ENCODE measurements around the gene CENPP.

The CENPP gene

GRCh38 chr9:92637886-92638620 lies 312.3 kb downstream of the CENPP start:
- no peak overlapping the region for H3K27ac ChIP-seq
- no peak for TF ChIP-seq CTCF (conservative IDR thresholded peaks at IDR 0.05)

DNA sequence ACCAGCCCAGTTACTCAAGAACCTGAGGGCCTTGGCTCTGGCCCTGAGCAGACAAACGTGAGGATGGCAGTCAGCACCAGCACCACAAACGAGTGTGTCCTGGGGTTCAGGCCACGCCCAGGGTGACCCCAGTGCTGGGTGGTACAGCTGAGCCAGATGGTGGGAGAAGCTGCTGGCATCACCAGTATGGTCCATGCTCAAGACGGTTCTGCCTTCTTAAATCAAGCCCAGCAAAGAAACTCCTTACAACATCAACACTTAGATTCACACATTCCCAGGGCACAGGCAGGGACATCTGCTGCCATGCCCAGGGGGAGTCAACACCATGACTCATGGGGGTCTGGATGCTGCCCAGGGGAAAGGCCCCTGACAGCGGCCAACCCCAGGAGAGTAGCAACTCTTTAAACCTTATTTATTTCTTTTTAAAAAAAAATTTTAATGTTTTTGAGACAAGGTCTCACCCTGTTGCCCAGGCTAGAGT lies 312.9 kb downstream of the CENPP start:
- no peak overlapping the region for H3K27ac ChIP-seq
- TF ChIP-seq CTCF (conservative IDR thresholded peaks at IDR 0.05), result no peak

DNA sequence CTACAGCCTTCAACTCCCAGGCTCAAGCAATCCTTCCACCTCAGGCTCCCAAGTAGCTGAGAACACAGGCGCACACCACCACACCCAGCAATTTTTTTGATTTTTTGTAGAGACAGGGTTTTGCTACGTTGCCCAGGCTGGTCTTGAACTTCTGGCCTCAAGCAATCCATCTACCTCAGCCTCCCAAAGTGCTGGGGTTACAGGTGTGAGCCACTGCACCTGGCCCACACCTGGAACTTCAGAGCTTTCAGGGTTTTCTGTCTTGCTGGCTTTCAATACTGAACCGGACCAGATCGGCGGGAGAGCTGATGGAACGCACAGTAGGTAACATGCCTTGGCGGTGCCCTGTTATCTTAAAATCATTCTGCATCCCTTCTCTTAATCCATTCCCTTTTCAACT lies 313.4 kb downstream of the CENPP start:
- no peak for TF ChIP-seq CTCF (conservative IDR thresholded peaks at IDR 0.05)
- no peak overlapping the region for H3K27ac ChIP-seq

DNA sequence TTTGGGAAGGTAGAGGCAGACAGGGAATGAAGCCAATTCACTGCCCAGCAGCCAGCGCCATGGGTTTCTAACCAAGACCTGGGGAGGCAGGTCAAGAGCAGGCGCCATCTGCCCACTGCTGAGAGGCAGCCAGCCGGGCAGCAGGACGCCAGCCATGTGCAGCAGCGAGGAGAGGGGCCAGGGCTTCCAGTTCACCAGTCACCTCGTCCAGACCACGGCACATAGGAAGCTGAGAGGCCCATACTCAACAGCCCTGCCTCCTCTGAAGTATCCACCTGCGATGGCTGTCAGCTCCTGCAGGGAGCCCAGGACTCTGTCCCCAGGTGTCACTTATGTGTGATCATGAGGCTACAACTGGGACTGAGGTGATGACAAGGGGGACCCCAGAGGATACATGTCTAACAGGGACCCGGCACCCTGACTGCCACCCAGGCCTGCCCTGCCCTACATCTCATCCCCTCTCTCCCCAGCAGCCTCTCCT lies 314.1 kb downstream of the CENPP start:
- no peak overlapping the region for H3K27ac ChIP-seq

DNA sequence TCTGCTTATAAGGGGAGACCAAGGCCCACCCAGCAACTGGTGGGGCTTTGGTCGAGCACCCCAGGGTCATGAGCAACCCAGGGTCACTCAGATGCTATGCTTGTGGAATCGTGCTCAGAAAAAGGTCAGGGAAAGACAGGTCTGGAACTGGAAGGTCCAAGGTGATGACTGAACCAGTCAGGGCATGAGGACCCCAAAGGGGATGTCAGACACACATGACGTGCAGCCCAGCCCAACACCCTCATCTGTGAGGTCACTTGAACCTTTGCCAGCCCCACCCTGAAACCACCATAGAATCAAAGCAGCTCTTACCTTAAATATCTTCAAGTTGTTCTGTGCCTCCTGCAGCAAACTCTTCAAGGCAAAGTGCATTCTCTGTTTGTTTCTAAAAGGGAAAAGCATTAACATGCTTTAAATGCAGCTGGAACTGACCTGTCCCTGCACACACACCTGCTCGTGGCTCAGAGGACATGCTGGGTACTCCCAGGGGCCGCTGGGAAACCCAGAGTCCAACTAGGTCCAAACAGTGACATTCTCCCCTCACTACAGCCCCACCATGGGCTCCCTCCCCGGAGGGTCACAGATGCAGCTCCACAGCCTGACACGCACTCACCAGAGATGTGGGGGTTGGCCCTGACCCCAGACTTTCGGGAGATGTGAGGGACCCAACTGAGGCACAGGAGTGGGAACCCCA lies 314.8 kb downstream of the CENPP start:
- no peak overlapping the region for H3K27ac ChIP-seq
- TF ChIP-seq CTCF (conservative IDR thresholded peaks at IDR 0.05), result no peak

More for the DNA sequence above, 314.1 kb downstream of the CENPP start:
- no peak for TF ChIP-seq CTCF (conservative IDR thresholded peaks at IDR 0.05)

DNA sequence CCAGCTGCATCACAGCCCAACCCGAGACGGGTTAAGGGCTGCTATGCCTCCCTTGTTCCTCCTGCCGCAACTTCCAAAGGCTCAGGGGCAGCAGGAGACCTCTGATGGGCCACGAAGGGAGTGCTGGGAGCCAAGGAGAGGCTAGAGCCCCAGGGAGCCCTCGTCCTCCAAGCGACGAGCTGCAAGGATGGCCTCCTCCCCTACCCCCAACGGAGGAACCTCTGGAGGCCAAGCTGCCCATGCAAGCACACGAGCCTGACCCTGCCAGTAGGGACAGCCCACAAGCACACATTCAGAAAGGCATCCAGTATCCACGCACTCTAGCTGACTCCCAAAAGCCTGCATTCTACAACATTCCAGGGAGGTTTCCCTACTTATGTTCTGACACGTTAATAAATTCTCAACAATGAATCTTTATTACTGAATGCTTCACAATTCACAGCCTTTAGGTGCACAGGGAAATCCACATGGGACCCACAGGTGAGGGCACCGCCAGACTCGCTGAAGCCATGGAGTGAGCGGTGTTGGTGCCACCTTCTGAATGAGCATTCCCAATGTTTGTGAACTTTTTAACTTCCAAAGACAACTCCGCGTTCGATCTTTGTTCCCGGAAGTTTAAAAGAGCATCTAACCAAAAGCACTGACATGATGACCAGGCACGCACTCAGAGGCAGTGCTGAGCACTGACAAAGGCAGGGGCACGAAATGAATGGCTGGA lies 315.5 kb downstream of the CENPP start:
- TF ChIP-seq CTCF (conservative IDR thresholded peaks at IDR 0.05), result no peak

GRCh38 chr9:92642041-92642451 lies 316.3 kb downstream of the CENPP start:
- H3K27ac ChIP-seq, result no peak overlapping the region
- no peak for TF ChIP-seq CTCF (conservative IDR thresholded peaks at IDR 0.05)

More for the DNA sequence above, 315.5 kb downstream of the CENPP start:
- H3K27ac ChIP-seq, result no peak overlapping the region

Measured in VCaP (cell line).